HG03045 (cell line): ENCODE results near the gene C4orf46.
"Not testable (repeated sequence)": the region's sequence is repeated elsewhere in the genome, so short reads cannot be mapped to it uniquely, and the experiment has no call there.

Experiments used
- ATAC-seq: cut with Tn5 transposase; IDR thresholded peaks from one replicate; pipeline ENCODE4 v1.9.1; 2021; ENCODE audit warnings: mild to moderate bottlenecking, moderate library complexity; ENCODE audit not compliant: unreplicated experiment

Gene C4orf46

GRCh38 chr4:158671665-158671914 is at the start of gene C4orf46:
C4orf46 (minus strand) TSS chr4:158671887; CDS start chr4:158671801, 86 bp downstream.
- no peak for ATAC-seq

- ATAC-seq, result no peak
Measured at GRCh38 chr4:158715802-158716201, 44.1 kb upstream of the C4orf46 start.

- no peak for ATAC-seq
Measured at GRCh38 chr4:158714937-158715336, 43.2 kb upstream of the C4orf46 start.

GRCh38 chr4:158712622-158713021 is 40.9 kb upstream of the C4orf46 start:
- ATAC-seq, result not testable (repeated sequence)

GRCh38 chr4:158710814-158711213 is 39.1 kb upstream of the C4orf46 start:
- ATAC-seq, result no peak

GRCh38 chr4:158704274-158704673 is 32.6 kb upstream of the C4orf46 start:
- no peak for ATAC-seq

GRCh38 chr4:158688813-158689212 is 17.1 kb upstream of the C4orf46 start:
- ATAC-seq, result no peak

- no peak for ATAC-seq
Measured at GRCh38 chr4:158682066-158682465, 10.4 kb upstream of the C4orf46 start.

- no peak for ATAC-seq
Measured at GRCh38 chr4:158681629-158682028, 9.9 kb upstream of the C4orf46 start.

- ATAC-seq, result no peak
Measured at GRCh38 chr4:158678767-158679166, 7.1 kb upstream of the C4orf46 start.

- no peak for ATAC-seq
Measured at GRCh38 chr4:158676076-158676475, 4.4 kb upstream of the C4orf46 start.

GRCh38 chr4:158673633-158674032 is 1.9 kb upstream of the C4orf46 start:
- ATAC-seq, result no peak

- ATAC-seq, result peak; percentile 92
Measured at GRCh38 chr4:158671915-158672806, 474 bp upstream of the C4orf46 start, which contains the start of gene ETFDH. ETFDH (plus strand) TSS chr4:158672296; CDS start chr4:158672457, 161 bp downstream.

- ATAC-seq, result peak; percentile 30
Measured at GRCh38 chr4:158670975-158671664, 567 bp downstream of the C4orf46 start.

- no peak for ATAC-seq
Measured at GRCh38 chr4:158669310-158669709, 2.4 kb downstream of the C4orf46 start.

GRCh38 chr4:158667651-158668198 is 4.0 kb downstream of the C4orf46 start:
- no peak for ATAC-seq

- no peak for ATAC-seq
Measured at GRCh38 chr4:158666892-158667291, 4.8 kb downstream of the C4orf46 start.

GRCh38 chr4:158664806-158665205 is 6.9 kb downstream of the C4orf46 start:
- no peak for ATAC-seq

GRCh38 chr4:158663707-158664625 is 7.7 kb downstream of the C4orf46 start:
- not testable (repeated sequence) for ATAC-seq

- ATAC-seq, result not testable (repeated sequence)
Measured at GRCh38 chr4:158663255-158663654, 8.4 kb downstream of the C4orf46 start.

- ATAC-seq, result no peak
Measured at GRCh38 chr4:158657291-158657690, 14.4 kb downstream of the C4orf46 start.
